ENCODE measurements around the gene RCOR3.

The RCOR3 gene

DNA sequence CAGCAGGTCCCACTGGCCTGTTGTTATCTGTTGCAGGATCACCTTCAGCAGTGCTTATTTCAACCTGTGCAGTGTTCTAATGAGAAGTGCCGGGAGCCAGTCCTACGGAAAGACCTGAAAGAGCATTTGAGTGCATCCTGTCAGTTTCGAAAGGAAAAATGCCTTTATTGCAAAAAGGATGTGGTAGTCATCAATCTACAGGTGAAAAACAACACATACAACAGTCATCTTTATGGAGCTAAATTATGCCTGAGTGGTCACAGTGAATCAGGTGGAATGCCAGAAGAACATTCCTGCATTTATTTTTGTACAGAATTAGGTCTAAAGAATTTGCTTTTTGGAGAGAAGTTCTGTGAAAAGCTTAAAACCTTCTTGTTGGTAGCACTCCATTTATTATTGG lies 100.7 kb downstream of the RCOR3 start:
- WGBS = 92% methylated on average over 3 of the region's 3 CpGs
- Histone ChIP-seq H3K9me3 (ENCODE audit: insufficient read depth, low read depth, low read length) (no peaks in the 10 kb centered on the region), H3K27me3 (ENCODE audit: insufficient read depth, low read length) (no peaks in the 10 kb centered on the region), H3K4me3 (ENCODE audit: low read length) (no peak overlapping the region), H3K4me1 (ENCODE audit: insufficient read depth, low read length) (no peaks in the 10 kb centered on the region), H3K9ac (ENCODE audit: low read depth, low read length) (no peak overlapping the region), H3K27ac (ENCODE audit: low read depth, low read length) (no peak overlapping the region), H3K36me3 (ENCODE audit: insufficient read depth, low read length) (peaks cover 56% of the 10 kb centered on the region)

GRCh38 chr1:211361202-211361601 lies 102.0 kb downstream of the RCOR3 start:
- peaks cover 60% of the 10 kb centered on the region for H3K36me3 ChIP-seq (ENCODE audit: insufficient read depth, low read length)
- 86% methylated on average over 1 of the region's 1 CpG for WGBS
- H3K27me3 ChIP-seq (ENCODE audit: insufficient read depth, low read length) = no peaks in the 10 kb centered on the region
- H3K4me1 ChIP-seq (ENCODE audit: insufficient read depth, low read length) = no peaks in the 10 kb centered on the region
- H3K4me3 ChIP-seq (ENCODE audit: low read length) = no peak overlapping the region
- H3K27ac ChIP-seq (ENCODE audit: low read depth, low read length) = no peak overlapping the region
- no peaks in the 10 kb centered on the region for H3K9me3 ChIP-seq (ENCODE audit: insufficient read depth, low read depth, low read length)
- no peak overlapping the region for H3K9ac ChIP-seq (ENCODE audit: low read depth, low read length)

Data from HUES64 (cell line).